HEK293 (cell line): ENCODE results near the gene ARHGEF28.

Source experiments
- BCL11A ChIP-seq: fragments of 450-650 bp; formaldehyde crosslinking; IDR thresholded peaks from 2 replicates; pipeline ENCODE4 v1.5.1; 2016; ENCODE audit warnings: low read depth, missing biosample characterization, missing genetic modification characterization
- BCL6B ChIP-seq: fragments of 450-650 bp; formaldehyde crosslinking; IDR thresholded peaks from 2 replicates; pipeline ENCODE4 v1.5.1; 2017; ENCODE audit warnings: missing biosample characterization, missing genetic modification characterization
- HIC1 ChIP-seq: fragments of 450-650 bp; formaldehyde crosslinking; IDR thresholded peaks from 2 replicates; pipeline ENCODE4 v1.5.1; 2016; ENCODE audit warnings: missing biosample characterization, missing genetic modification characterization
- KLF17 ChIP-seq: fragments of 450-650 bp; formaldehyde crosslinking; IDR thresholded peaks from 2 replicates; pipeline ENCODE4 v1.5.1; 2016; ENCODE audit warnings: missing biosample characterization, missing genetic modification characterization
- KLF8 ChIP-seq: fragments of 450-650 bp; formaldehyde crosslinking; IDR thresholded peaks from 2 replicates; pipeline ENCODE4 v1.5.1; 2016; ENCODE audit warnings: missing biosample characterization, missing genetic modification characterization
- OSR2 ChIP-seq: fragments of 450-650 bp; formaldehyde crosslinking; IDR thresholded peaks from 2 replicates; pipeline ENCODE4 v1.5.1; 2016; ENCODE audit warnings: missing biosample characterization, missing genetic modification characterization
- PRDM6 ChIP-seq: fragments of 450-650 bp; formaldehyde crosslinking; IDR thresholded peaks from 2 replicates; pipeline ENCODE4 v1.5.1; 2017; ENCODE audit warnings: missing biosample characterization, missing genetic modification characterization
- RBAK ChIP-seq: fragments of 450-650 bp; formaldehyde crosslinking; IDR thresholded peaks from 2 replicates; pipeline ENCODE4 v1.5.1; 2016; ENCODE audit warnings: missing biosample characterization, missing genetic modification characterization
- SALL2 ChIP-seq: fragments of 450-650 bp; formaldehyde crosslinking; IDR thresholded peaks from 2 replicates; pipeline ENCODE4 v1.5.0; 2017; ENCODE audit warnings: missing biosample characterization, mild to moderate bottlenecking, missing genetic modification characterization, borderline replicate concordance
- SCRT2 ChIP-seq: fragments of 450-650 bp; formaldehyde crosslinking; IDR thresholded peaks from 2 replicates; pipeline ENCODE4 v1.5.1; 2016; ENCODE audit warnings: missing biosample characterization, missing genetic modification characterization
- TCF7L2 ChIP-seq: IDR thresholded peaks from 2 replicates; pipeline ENCODE4 v1.6.1; 2011; ENCODE audit warnings: low read depth, mild to moderate bottlenecking, inconsistent platforms, low read length, moderate library complexity, borderline replicate concordance
- WT1 ChIP-seq: fragments of 450-650 bp; formaldehyde crosslinking; IDR thresholded peaks from 2 replicates; pipeline ENCODE4 v1.5.1; 2016; ENCODE audit warnings: missing biosample characterization, missing genetic modification characterization
- ZBTB44 ChIP-seq: fragments of 450-650 bp; IDR thresholded peaks from 2 replicates; pipeline ENCODE4 v1.5.1; 2018; ENCODE audit warnings: missing biosample characterization, mild to moderate bottlenecking, missing genetic modification characterization
- ZBTB48 ChIP-seq: fragments of 450-650 bp; formaldehyde crosslinking; IDR thresholded peaks from 2 replicates; pipeline ENCODE4 v1.5.1; 2016; ENCODE audit warnings: missing biosample characterization, missing genetic modification characterization
- ZFHX2 ChIP-seq: fragments of 450-650 bp; formaldehyde crosslinking; conservative IDR thresholded peaks from 2 replicates; pipeline ENCODE4 v1.5.1; 2016; ENCODE audit warnings: missing biosample characterization, missing genetic modification characterization
- ZNF184 ChIP-seq: fragments of 450-650 bp; IDR thresholded peaks from 2 replicates; pipeline ENCODE4 v1.5.1; 2018; ENCODE audit warnings: missing biosample characterization, mild to moderate bottlenecking, missing genetic modification characterization
- ZNF354C ChIP-seq: fragments of 450-650 bp; formaldehyde crosslinking; IDR thresholded peaks from 2 replicates; pipeline ENCODE4 v1.5.1; 2016; ENCODE audit warnings: missing biosample characterization, missing genetic modification characterization, low read depth, borderline replicate concordance
- ZNF37A ChIP-seq: fragments of 450-650 bp; IDR thresholded peaks from 2 replicates; pipeline ENCODE4 v1.5.1; 2018; ENCODE audit warnings: missing biosample characterization, missing genetic modification characterization
- ZNF404 ChIP-seq: fragments of 450-650 bp; formaldehyde crosslinking; IDR thresholded peaks from 2 replicates; pipeline ENCODE4 v1.5.1; 2017; ENCODE audit warnings: missing biosample characterization, missing genetic modification characterization
- ZNF449 ChIP-seq: fragments of 450-650 bp; formaldehyde crosslinking; IDR thresholded peaks from 2 replicates; pipeline ENCODE4 v1.5.1; 2017; ENCODE audit warnings: missing biosample characterization, mild to moderate bottlenecking, missing genetic modification characterization, moderate library complexity
- ZNF473 ChIP-seq: fragments of 450-650 bp; formaldehyde crosslinking; IDR thresholded peaks from 2 replicates; pipeline ENCODE4 v1.5.1; 2017; ENCODE audit warnings: missing biosample characterization, missing genetic modification characterization
- ZNF664 ChIP-seq: fragments of 450-650 bp; formaldehyde crosslinking; IDR thresholded peaks from 2 replicates; pipeline ENCODE4 v1.5.1; 2016; ENCODE audit warnings: missing biosample characterization, missing genetic modification characterization
- ZNF677 ChIP-seq: fragments of 450-650 bp; IDR thresholded peaks from 2 replicates; pipeline ENCODE4 v1.5.0; 2018; ENCODE audit warnings: missing biosample characterization, mild to moderate bottlenecking, missing genetic modification characterization, moderate library complexity
- ZNF777 ChIP-seq: fragments of 450-650 bp; formaldehyde crosslinking; IDR thresholded peaks from 2 replicates; pipeline ENCODE4 v1.5.1; 2017; ENCODE audit warnings: missing biosample characterization, missing genetic modification characterization, borderline replicate concordance
- TF ChIP-seq, protein P1 (sequence below): fragments of 450-650 bp; IDR thresholded peaks from 2 replicates; pipeline ENCODE4 v1.5.1; 2018; ENCODE audit warnings: missing biosample characterization, missing genetic modification characterization
- TF ChIP-seq, protein P2 (sequence below): fragments of 450-650 bp; formaldehyde crosslinking; IDR thresholded peaks from 2 replicates; pipeline ENCODE4 v1.5.1; 2017; ENCODE audit warnings: missing biosample characterization, missing genetic modification characterization

The ARHGEF28 gene

DNA sequence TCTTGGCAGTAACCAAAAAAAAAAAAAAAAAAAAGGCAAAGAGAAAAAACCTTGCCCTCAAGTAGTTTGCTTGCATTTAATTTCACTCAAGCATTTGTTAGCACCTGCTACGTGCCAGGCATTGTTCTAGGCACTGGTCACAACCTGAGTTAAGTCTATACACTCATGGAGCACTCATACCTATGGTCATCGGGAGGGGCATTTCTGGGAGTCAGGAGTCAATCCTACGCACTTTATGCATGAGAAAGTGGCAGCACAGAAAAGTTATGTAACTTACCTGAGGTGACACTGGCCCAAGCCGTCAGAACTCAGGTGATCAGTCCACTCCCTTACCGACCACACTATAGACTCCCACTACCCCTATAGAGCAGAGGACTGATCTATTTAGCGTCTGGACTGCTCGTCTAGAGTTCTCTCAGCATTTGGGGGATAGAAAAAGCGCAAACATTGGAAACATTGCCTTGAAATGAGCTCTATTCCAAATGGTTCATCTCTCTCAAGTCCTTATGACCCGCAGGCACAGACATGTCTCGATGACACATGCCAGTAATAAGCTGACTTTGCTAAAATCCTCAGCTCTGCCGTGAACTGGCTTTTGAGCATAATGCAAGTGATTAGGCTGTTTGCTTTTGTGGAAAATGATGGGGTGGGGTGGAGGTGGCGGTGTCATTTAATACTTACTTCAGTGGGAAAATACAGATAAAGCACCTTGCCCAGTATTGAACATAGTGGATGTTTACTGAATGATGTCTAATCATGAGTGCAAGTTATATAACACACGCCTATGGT lies 160.2 kb downstream of the ARHGEF28 start (continued):
- peak; percentile 71 for TF ChIP-seq OSR2 (tag by site-specific recombination)
- TF ChIP-seq ZNF664 (tag by site-specific recombination) = no peak
- no peak for TF ChIP-seq HIC1 (tag by site-specific recombination)
- peak; percentile 21; the same call in 1 of the 2 replicates for TF ChIP-seq KLF17
- no peak for TF ChIP-seq KLF8 (tag by site-specific recombination)
- TF ChIP-seq RBAK (tag by site-specific recombination) = no peak
- TF ChIP-seq SALL2 (tag by site-specific recombination) = no peak
- no peak for TF ChIP-seq ZNF184
- TF ChIP-seq ZNF404 (tag by site-specific recombination) = no peak
- TF ChIP-seq ZNF473 (tag by site-specific recombination) = no peak
- peak; percentile 48 for TF ChIP-seq ZFHX2 (tag by site-specific recombination)
- no peak for TF ChIP-seq BCL11A (tag by site-specific recombination)
- TF ChIP-seq ZNF37A (tag by site-specific recombination) = no peak
- TF ChIP-seq SCRT2 (tag by site-specific recombination) = no peak
- no peak for TF ChIP-seq ZNF449 (tag by site-specific recombination)
- TF ChIP-seq BCL6B = peak; percentile 95
- TF ChIP-seq ZBTB44 = peak; percentile 47; the same call in 1 of the 2 replicates
- TF ChIP-seq ZNF677 (tag by site-specific recombination) = no peak
- TF ChIP-seq, protein P1, sequence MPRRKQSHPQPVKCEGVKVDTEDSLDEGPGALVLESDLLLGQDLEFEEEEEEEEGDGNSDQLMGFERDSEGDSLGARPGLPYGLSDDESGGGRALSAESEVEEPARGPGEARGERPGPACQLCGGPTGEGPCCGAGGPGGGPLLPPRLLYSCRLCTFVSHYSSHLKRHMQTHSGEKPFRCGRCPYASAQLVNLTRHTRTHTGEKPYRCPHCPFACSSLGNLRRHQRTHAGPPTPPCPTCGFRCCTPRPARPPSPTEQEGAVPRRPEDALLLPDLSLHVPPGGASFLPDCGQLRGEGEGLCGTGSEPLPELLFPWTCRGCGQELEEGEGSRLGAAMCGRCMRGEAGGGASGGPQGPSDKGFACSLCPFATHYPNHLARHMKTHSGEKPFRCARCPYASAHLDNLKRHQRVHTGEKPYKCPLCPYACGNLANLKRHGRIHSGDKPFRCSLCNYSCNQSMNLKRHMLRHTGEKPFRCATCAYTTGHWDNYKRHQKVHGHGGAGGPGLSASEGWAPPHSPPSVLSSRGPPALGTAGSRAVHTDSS (tag by site-specific recombination) = no peak
- peak; percentile 51 for TF ChIP-seq PRDM6 (tag by site-specific recombination)
- TF ChIP-seq WT1 (tag by site-specific recombination) = no peak
- TF ChIP-seq ZBTB48 (tag by site-specific recombination) = no peak
- no peak for TF ChIP-seq ZNF354C (tag by site-specific recombination)
- TF ChIP-seq, protein P2, sequence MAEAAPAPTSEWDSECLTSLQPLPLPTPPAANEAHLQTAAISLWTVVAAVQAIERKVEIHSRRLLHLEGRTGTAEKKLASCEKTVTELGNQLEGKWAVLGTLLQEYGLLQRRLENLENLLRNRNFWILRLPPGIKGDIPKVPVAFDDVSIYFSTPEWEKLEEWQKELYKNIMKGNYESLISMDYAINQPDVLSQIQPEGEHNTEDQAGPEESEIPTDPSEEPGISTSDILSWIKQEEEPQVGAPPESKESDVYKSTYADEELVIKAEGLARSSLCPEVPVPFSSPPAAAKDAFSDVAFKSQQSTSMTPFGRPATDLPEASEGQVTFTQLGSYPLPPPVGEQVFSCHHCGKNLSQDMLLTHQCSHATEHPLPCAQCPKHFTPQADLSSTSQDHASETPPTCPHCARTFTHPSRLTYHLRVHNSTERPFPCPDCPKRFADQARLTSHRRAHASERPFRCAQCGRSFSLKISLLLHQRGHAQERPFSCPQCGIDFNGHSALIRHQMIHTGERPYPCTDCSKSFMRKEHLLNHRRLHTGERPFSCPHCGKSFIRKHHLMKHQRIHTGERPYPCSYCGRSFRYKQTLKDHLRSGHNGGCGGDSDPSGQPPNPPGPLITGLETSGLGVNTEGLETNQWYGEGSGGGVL (tag by site-specific recombination) = 0 out of 2 replicates have a peak, but pooled peaks have one; percentile 25
- TF ChIP-seq ZNF777 (tag by site-specific recombination) = no peak
- peak; percentile 31; the same call in 1 of the 2 replicates for TF ChIP-seq TCF7L2
